ENCODE measurements around the gene SPRR1B. TPM values are rescaled to one million over a fixed set of nuclear protein-coding genes. Genes with fewer than 3 reads are reported as not detected.
A peak's percentile ranks its signal among the peaks of the same experiment; 100 is the strongest.

SPRR1B gene
- total and polyA plus RNA-seq, 4 experiments from 2014 or later = not detected

- DNase-seq = peak in 1 of 5 donors; percentile 25
- H3K4me1 Mint-ChIP-seq = no peaks in the 10 kb centered on the region
- no peak overlapping the region for H3K4me3 ChIP-seq (ENCODE audit: low read length in 2 of 2)
- H3K9me3 Mint-ChIP-seq = no peaks in the 10 kb centered on the region
- H3K27me3 Mint-ChIP-seq = peaks cover 9 to 14% of the 10 kb centered on the region in 2 donors
- H3K27ac ChIP-seq (ENCODE audit: low read depth, low read length) = no peak overlapping the region
- H3K27me3 ChIP-seq (ENCODE audit: insufficient read depth, low read length) = no peaks in the 10 kb centered on the region
- POLR2A ChIA-PET (ENCODE audit: partially characterized antibody) = no interaction called here
- intact Hi-C loops (cut with micrococcal nuclease) = no loop called here
- CTCF ChIA-PET (ENCODE audit: partially characterized antibody) = no interaction called here
- no peak overlapping the region for H3K4me3 Mint-ChIP-seq
- H3K36me3 Mint-ChIP-seq = no peaks in the 10 kb centered on the region
- no peaks in the 10 kb centered on the region for H3K36me3 ChIP-seq (ENCODE audit: insufficient read depth, low read length)
- no peaks in the 10 kb centered on the region for H3K4me1 ChIP-seq (ENCODE audit: insufficient read depth, low read length)
- H3K27ac Mint-ChIP-seq = no peak overlapping the region
- no peaks in the 10 kb centered on the region for H3K9me3 ChIP-seq (ENCODE audit: control insufficient read depth in 1 of 2, low read length in 2 of 2)
Observed at GRCh38 chr1:153070243-153070642, 39.2 kb downstream of the SPRR1B start.

GRCh38 chr1:153071511-153071910, 40.5 kb downstream of the SPRR1B start, which contains the start of gene SPRR2B:
Gene SPRR2B, minus strand, starts transcription at chr1:153071611. Its CDS starts 772 bp downstream, at chr1:153070839.
- POLR2A ChIA-PET (ENCODE audit: partially characterized antibody) = no interaction called here
- no peaks in the 10 kb centered on the region for H3K9me3 ChIP-seq (ENCODE audit: control insufficient read depth in 1 of 2, low read length in 2 of 2)
- no peaks in the 10 kb centered on the region for H3K27me3 ChIP-seq (ENCODE audit: insufficient read depth, low read length)
- no peaks in the 10 kb centered on the region for H3K36me3 ChIP-seq (ENCODE audit: insufficient read depth, low read length)
- no peak within 1 kb of the TSS for H3K27ac Mint-ChIP-seq
- H3K4me1 Mint-ChIP-seq = no peaks in the 10 kb centered on the region
- H3K4me1 ChIP-seq (ENCODE audit: insufficient read depth, low read length) = no peaks in the 10 kb centered on the region
- no peak within 1 kb of the TSS for H3K4me3 Mint-ChIP-seq
- CTCF ChIA-PET (ENCODE audit: partially characterized antibody) = no interaction called here
- no peaks in the 10 kb centered on the region for H3K36me3 Mint-ChIP-seq
- no peak for DNase-seq
- no peaks in the 10 kb centered on the region for H3K9me3 Mint-ChIP-seq
- H3K27me3 Mint-ChIP-seq = peaks cover 2 to 8% of the 10 kb centered on the region in 2 donors
- no peak within 1 kb of the TSS for H3K4me3 ChIP-seq (ENCODE audit: low read length in 2 of 2)
- H3K27ac ChIP-seq (ENCODE audit: low read depth, low read length) = no peak within 1 kb of the TSS
- intact Hi-C loops (cut with micrococcal nuclease) = no loop called here

- ChIA-PET POLR2A (ENCODE audit: partially characterized antibody) (no interaction called here), CTCF (ENCODE audit: partially characterized antibody) (no interaction called here)
- Histone ChIP-seq H3K4me3 (ENCODE audit: low read length in 2 of 2) (no peak overlapping the region), H3K27me3 (ENCODE audit: insufficient read depth, low read length) (no peaks in the 10 kb centered on the region), H3K9me3 (ENCODE audit: control insufficient read depth in 1 of 2, low read length in 2 of 2) (no peaks in the 10 kb centered on the region), H3K4me1 (ENCODE audit: insufficient read depth, low read length) (no peaks in the 10 kb centered on the region), H3K27ac (ENCODE audit: low read depth, low read length) (no peak overlapping the region), H3K36me3 (ENCODE audit: insufficient read depth, low read length) (no peaks in the 10 kb centered on the region)
- H3K27ac Mint-ChIP-seq = no peak overlapping the region
- H3K36me3 Mint-ChIP-seq = no peaks in the 10 kb centered on the region
- intact Hi-C loops (cut with micrococcal nuclease) = no loop called here
- DNase-seq = no peak
- no peaks in the 10 kb centered on the region for H3K4me1 Mint-ChIP-seq
- H3K9me3 Mint-ChIP-seq = peaks cover 0 to 7% (median 0%) of the 10 kb centered on the region in 8 donors
- peaks cover 1 to 4% of the 10 kb centered on the region in 2 donors for H3K27me3 Mint-ChIP-seq
- no peak overlapping the region for H3K4me3 Mint-ChIP-seq
Observed at GRCh38 chr1:153072806-153073726, 42.1 kb downstream of the SPRR1B start.

GRCh38 chr1:153081736-153082135, 50.7 kb downstream of the SPRR1B start:
- CTCF ChIA-PET (ENCODE audit: partially characterized antibody) = no interaction called here
- no peaks in the 10 kb centered on the region for H3K9me3 ChIP-seq (ENCODE audit: control insufficient read depth in 1 of 2, low read length in 2 of 2)
- POLR2A ChIA-PET (ENCODE audit: partially characterized antibody) = no interaction called here
- Mint-ChIP-seq H3K4me3 (no peak overlapping the region), H3K9me3 (peaks cover 5 to 20% (median 11%) of the 10 kb centered on the region in 8 donors), H3K4me1 (no peaks in the 10 kb centered on the region), H3K27me3 (peaks cover 14 to 18% of the 10 kb centered on the region in 2 donors), H3K27ac (no peak overlapping the region), H3K36me3 (no peaks in the 10 kb centered on the region)
- H3K27me3 ChIP-seq (ENCODE audit: insufficient read depth, low read length) = no peaks in the 10 kb centered on the region
- no peaks in the 10 kb centered on the region for H3K36me3 ChIP-seq (ENCODE audit: insufficient read depth, low read length)
- no peak for DNase-seq
- no peak overlapping the region for H3K4me3 ChIP-seq (ENCODE audit: low read length in 2 of 2)
- no peak overlapping the region for H3K27ac ChIP-seq (ENCODE audit: low read depth, low read length)
- intact Hi-C loops (cut with micrococcal nuclease) = no loop called here
- no peaks in the 10 kb centered on the region for H3K4me1 ChIP-seq (ENCODE audit: insufficient read depth, low read length)

Other genes with a start within 250 kb of the SPRR1B start
- gene LCE1E, start 244.9 kb upstream of the SPRR1B start, total RNA-seq = not detected
- not detected for gene LCE1E, start 244.9 kb upstream of the SPRR1B start, polyA plus RNA-seq
- not detected for gene LCE1D, start 234.5 kb upstream of the SPRR1B start, total RNA-seq
- gene LCE1D, start 234.5 kb upstream of the SPRR1B start, polyA plus RNA-seq = not detected
- not detected for gene LCE1C, start 224.6 kb upstream of the SPRR1B start, total RNA-seq
- not detected for gene LCE1C, start 224.6 kb upstream of the SPRR1B start, polyA plus RNA-seq
- not detected for gene LCE1B, start 219.2 kb upstream of the SPRR1B start, total RNA-seq
- not detected for gene LCE1B, start 219.2 kb upstream of the SPRR1B start, polyA plus RNA-seq
- gene LCE1A, start 203.7 kb upstream of the SPRR1B start, total RNA-seq = not detected
- gene LCE1A, start 203.7 kb upstream of the SPRR1B start, polyA plus RNA-seq = not detected
- not detected for gene LCE6A, start 188.3 kb upstream of the SPRR1B start, total RNA-seq
- not detected for gene LCE6A, start 188.3 kb upstream of the SPRR1B start, polyA plus RNA-seq
- not detected for gene LCE7A, start 171.2 kb upstream of the SPRR1B start, total RNA-seq
- gene LCE7A, start 171.2 kb upstream of the SPRR1B start, polyA plus RNA-seq = not detected
- not detected for gene SMCP, start 152.9 kb upstream of the SPRR1B start, total RNA-seq
- not detected for gene SMCP, start 152.9 kb upstream of the SPRR1B start, polyA plus RNA-seq
- not detected for gene IVL, start 122.7 kb upstream of the SPRR1B start, total RNA-seq
- gene IVL, start 122.7 kb upstream of the SPRR1B start, polyA plus RNA-seq = not detected
- gene SPRR5, start 84.0 kb upstream of the SPRR1B start, total RNA-seq = not detected
- gene SPRR5, start 84.0 kb upstream of the SPRR1B start, polyA plus RNA-seq = not detected
- not detected for gene SPRR4, start 60.6 kb upstream of the SPRR1B start, total RNA-seq
- not detected for gene SPRR4, start 60.6 kb upstream of the SPRR1B start, polyA plus RNA-seq
- gene SPRR1A, start 47.1 kb upstream of the SPRR1B start, total RNA-seq = not detected
- not detected for gene SPRR1A, start 47.1 kb upstream of the SPRR1B start, polyA plus RNA-seq
- gene SPRR3, start 29.5 kb upstream of the SPRR1B start, total RNA-seq = not detected
- gene SPRR3, start 29.5 kb upstream of the SPRR1B start, polyA plus RNA-seq = not detected
- not detected for gene SPRR2D, start 9.9 kb downstream of the SPRR1B start, total RNA-seq
- not detected for gene SPRR2D, start 9.9 kb downstream of the SPRR1B start, polyA plus RNA-seq
- gene SPRR2A, start 26.3 kb downstream of the SPRR1B start, total RNA-seq = not detected
- gene SPRR2A, start 26.3 kb downstream of the SPRR1B start, polyA plus RNA-seq = not detected
- gene SPRR2B, start 40.4 kb downstream of the SPRR1B start, total RNA-seq = not detected
- not detected for gene SPRR2B, start 40.4 kb downstream of the SPRR1B start, polyA plus RNA-seq
- not detected for gene SPRR2E, start 63.3 kb downstream of the SPRR1B start, total RNA-seq
- gene SPRR2E, start 63.3 kb downstream of the SPRR1B start, polyA plus RNA-seq = not detected
- gene SPRR2F, start 82.3 kb downstream of the SPRR1B start, total RNA-seq = not detected
- gene SPRR2F, start 82.3 kb downstream of the SPRR1B start, polyA plus RNA-seq = not detected
- gene SPRR2G, start 119.7 kb downstream of the SPRR1B start, total RNA-seq = not detected
- gene SPRR2G, start 119.7 kb downstream of the SPRR1B start, polyA plus RNA-seq = not detected
- gene LELP1, start 172.2 kb downstream of the SPRR1B start, total RNA-seq = not detected
- gene LELP1, start 172.2 kb downstream of the SPRR1B start, polyA plus RNA-seq = not detected
- not detected for gene PRR9, start 186.4 kb downstream of the SPRR1B start, total RNA-seq
- gene PRR9, start 186.4 kb downstream of the SPRR1B start, polyA plus RNA-seq = not detected
- gene LORICRIN, start 228.5 kb downstream of the SPRR1B start, total RNA-seq = not detected
- not detected for gene LORICRIN, start 228.5 kb downstream of the SPRR1B start, polyA plus RNA-seq

Measured in CD4-positive, alpha-beta memory T cell (primary cell).